GM18870 (cell line): ENCODE data around the gene GH2.

Source experiments
- ATAC-seq: cut with Tn5 transposase; IDR thresholded peaks from one replicate; pipeline ENCODE4 v1.9.1; 2021; ENCODE audit warnings: moderate library complexity; ENCODE audit not compliant: unreplicated experiment

Gene GH2

DNA sequence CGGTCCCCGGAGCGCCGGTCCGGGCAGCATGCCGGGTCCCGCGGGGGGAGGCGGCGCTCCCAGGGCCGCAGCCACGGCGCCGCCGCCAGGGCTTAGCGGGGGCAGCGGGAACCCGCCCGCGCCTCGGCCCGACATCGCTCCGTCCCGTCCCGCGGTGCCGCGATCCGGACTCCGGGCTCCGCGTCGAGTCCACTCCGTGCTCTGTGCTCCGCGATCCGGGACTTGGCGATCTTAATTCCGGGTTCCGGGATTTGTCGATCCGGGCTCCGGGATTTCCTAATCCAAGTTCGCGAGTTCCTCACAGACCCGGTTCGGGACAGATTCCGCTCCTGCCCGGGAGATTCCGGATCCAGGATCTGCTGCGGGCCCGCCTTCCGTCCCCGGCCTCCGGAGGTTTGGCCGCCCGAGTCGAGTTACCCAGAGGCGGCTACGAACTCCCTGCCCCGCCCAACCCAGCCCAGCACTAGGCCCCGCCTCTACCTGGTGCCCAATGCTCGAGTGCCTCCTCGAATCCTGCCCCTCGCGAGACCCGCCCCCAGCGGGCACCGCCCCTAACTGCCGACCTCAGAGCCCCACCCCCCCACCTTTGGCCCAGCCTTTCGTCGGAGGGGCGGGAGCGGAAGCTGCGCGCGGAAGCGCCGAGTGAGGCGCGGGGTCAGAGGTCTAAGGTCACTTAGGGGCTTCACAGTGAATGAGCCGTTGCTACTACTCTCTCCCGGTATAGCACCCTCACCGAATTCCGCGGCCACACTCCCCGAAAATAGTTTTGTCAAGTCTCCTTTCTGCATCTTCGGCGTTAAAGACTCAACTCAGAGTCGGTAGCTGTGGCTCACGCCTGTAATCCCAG lies 39.0 kb downstream of the GH2 start, which contains the start of gene SMARCD2:
Gene SMARCD2 (minus strand): TSS at position 146 of the 847 bp plus-strand sequence. CDS start 11 bp downstream, at position 135.
- ATAC-seq: peak; percentile 59

DNA sequence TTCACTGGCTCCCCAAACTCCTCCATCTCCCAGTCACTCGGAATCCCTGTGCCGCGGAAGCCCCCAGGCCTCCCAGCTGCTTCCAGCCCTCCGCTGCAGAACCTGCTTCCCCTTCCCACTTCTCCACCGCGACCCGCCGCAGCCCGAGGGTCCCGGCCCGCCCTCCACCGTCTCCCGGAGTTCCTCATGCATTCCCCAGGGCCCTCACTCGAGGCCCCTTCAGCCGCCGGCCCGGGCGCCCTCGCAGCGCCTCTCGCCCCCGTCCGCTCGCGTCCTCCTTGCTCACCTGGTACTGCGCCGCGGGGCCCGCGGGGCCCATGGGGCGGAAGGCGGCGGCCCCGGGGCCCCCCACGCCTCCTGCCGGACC lies 39.6 kb downstream of the GH2 start:
- peak; percentile 9 for ATAC-seq

DNA sequence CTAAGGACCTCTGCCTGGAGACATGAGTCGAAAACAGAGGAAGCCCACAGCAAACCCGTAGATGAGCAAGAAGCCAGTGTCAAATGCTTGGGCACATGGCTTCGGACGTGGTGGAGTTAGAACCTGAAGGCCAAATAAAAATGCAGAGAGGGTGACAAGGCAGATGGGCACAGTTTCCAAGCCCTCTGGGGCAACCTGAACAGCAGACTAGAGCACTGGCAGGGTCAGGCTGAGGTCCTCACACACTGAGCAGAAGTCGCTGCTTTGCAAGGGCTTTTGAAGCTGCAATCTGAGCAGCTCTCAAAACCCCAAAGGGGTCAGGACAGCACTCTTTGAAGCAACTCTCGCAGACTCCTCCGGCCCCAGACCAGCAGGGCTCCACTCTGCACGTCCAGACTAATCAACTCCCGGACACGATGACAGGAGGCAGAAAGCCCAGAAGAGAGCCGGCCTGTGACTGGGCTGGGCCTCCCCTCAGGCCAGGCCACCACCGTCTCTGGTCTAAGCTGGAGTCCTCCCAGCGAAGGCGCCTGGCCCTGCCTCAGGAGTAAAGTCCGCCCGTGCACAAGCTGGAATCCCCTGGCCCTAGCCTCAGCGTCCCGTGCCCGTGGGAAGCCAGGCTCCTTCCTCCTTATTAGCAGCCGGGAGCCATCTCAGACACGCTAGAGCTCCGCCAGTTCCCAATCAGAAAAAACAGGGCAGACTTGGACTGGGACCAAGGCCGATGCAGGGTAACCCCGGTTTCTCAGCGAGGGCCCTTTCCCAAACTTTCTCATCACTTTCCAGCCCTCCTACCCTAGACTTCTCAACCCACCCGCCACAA lies 40.2 kb downstream of the GH2 start:
- ATAC-seq: no peak

DNA sequence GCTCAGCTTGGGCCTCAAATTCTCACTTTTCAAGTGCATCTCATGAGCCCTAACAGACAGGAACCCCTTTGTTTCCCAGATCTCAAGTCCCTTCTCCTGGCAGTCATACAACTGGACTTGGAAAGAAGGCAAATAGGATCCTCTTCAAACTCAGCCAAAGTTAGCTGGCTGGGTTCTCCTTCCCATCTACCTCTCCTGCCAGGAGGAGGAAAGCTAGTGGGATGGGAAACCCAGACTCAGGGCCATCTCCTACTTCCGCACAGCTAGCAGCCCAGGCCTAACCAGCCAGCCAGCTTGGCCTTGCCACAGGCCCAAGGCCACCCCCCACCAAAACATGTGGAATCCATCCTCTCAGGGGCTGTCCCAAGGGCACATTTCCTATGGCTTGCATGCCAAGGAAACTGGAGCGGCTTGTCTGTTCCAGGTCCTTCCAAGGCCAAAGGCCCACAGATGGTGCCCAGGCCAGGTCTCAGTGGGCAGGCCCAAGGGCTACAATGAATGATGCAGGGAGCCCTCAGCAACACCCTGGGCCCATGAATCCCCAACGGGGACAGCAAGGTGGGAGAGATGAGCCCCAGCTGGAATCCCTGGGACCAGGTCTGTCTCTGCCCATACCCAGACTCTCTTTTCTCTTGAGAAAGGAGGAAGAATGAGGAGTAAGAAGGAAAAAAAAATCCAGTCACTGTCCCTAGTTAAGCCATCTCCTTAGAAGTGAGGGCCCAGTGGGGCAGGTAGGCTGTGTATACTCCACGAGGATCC lies 41.0 kb downstream of the GH2 start:
- no peak for ATAC-seq

DNA sequence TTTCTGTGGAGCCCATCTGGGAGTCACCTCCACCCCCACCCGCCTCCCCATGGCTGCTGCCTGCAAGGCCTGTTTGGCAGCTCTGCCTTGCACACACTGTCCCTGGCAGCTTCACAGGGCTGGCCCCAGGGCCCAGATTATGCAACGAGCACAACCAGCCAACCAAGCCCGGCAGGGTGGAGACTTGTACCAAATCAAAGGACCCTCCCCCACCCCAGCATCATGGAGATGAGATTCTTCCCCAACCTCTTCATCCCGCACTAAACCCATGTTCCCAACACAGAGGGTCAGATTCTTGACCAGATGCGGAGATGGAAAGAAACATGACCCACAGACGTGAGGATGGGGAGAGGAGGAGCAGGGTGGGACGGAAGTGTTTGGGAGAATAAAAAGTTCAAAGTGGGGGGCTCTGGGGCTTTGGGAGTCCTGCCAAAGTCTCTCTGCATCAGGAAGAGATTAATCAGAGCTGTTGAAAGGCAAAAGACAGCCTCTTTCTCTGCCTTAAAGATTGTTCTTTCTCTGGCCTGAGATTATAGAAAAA lies 43.0 kb downstream of the GH2 start:
- no peak for ATAC-seq

DNA sequence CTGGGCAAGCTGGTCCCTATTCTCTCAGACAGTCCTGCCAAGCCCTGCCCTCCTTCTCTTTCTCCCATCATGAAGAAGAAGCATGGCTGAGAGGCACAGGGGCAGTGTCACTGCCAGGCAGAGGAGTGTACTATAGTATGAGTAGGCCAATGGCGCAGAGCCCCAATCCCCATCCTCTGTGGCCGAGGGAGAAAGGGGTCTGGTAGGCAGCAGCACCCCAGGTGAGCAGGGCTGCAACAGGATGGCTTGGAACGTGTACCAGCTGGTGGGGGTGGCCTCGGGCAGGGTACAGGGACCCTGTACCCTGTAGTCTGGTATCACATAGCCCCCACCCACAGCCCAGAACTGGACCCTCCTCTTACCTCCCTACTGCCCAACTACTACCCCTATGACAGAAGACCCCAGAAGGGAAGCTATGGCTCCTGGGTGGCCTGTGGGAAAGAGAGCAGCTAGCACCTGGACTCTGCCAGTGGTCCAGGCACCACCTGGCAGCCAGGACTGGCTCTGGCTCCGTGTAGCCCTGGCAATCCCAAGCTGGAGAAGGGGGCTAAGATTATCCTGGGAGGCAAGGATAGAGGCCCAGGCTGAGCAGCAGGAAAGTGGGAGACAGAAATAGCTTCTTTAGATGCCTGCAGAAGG lies 43.7 kb downstream of the GH2 start:
- ATAC-seq: no peak

DNA sequence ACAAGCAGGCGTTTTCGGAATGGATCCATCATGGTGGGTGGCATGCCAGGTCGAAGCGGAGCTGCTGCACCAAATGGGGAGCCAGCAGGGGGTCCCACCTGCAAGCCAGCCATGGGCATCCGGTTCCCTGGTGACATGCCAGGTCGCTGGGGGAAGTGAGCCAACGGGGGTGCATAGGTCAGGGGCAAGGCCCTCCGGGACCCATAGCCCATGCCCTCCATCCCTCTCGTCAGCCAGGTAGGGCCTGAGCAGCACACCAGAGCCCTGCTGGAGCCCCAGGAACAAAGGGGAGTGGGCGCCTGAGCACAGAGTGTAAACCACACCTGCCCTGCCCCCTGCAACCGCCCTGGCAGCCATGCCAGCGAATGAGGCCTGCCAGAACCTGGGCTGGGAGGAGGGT lies 44.3 kb downstream of the GH2 start:
- no peak for ATAC-seq

DNA sequence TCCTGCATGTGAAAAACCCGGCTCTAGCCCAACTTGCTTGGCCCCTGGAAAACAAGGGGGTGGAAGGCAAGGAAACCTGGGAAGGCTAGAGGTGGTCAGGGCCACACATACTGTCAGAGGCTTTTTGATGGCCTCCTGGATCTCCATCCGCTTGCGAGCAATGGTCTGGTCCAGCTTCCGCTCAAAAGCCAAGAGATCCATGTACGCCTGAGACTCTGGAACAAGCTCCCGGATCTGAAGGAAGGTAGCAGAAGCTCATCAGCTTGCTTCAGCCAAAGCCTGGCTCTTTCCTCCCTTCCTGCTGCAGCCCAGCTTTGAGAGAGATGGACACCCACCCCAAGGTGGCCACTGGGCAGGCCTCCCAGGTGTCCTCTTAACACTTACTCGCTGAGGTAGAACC lies 44.9 kb downstream of the GH2 start:
- ATAC-seq: no peak

DNA sequence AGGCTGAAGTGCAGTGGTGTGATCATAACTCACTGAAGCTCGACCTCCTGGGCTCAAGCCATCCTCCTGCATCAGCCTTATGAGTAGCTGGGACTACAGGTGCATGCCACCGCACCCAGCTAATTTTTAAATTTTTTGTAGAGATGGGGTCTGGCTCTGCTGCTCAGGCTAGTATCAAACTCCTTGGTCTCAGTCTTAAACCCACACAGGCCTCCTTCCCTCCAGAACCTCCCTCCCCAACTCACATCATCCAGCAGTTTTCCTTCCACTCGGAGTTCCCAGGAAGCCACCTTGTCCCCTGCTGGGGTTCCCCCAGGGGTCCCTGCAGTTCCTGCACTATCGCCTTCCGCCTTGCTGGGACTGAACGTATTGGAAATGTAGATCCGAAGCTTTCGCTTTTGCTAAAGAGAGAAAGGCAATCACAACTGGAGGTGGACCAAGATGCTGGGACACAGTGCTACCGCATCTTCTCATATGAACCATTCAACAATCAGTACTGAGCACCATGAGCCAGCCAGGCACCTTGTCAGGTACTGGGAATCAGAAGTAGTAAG lies 46.5 kb downstream of the GH2 start:
- ATAC-seq: no peak

DNA sequence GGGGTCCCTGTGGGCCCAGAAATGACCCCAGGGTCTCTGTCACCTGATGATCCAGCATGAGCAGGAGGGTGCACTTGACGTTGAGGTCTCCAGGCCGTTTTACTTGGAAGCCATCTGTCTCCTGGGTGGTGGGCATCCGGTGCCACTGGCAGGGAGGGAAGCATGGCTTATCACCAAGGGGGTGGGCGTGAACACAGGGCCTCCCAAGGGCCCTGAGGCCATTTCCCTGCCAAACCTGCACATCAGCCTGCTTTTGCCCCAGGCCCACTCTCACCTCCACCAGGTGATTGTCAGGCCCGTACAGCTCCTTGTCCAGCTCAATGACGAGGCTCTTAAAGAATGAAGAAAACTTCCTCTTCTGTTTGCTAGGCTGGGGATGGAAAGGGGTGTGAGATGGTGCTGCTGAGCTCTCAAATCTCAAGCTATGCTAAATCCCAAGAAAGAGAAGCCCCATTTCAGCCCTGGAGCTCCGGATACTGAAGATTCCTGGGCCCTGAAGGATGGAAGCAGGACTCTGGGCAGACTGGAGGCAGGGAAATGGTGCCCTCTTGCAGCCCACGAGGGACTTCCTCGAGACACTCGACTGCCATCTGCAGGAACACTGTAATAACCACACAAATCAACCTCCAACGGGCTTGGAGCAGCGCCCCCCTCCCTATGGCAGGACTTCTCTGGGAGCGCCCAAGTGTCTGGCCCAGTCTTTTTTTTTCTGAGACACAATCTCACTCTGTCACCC lies 47.1 kb downstream of the GH2 start:
- no peak for ATAC-seq

DNA sequence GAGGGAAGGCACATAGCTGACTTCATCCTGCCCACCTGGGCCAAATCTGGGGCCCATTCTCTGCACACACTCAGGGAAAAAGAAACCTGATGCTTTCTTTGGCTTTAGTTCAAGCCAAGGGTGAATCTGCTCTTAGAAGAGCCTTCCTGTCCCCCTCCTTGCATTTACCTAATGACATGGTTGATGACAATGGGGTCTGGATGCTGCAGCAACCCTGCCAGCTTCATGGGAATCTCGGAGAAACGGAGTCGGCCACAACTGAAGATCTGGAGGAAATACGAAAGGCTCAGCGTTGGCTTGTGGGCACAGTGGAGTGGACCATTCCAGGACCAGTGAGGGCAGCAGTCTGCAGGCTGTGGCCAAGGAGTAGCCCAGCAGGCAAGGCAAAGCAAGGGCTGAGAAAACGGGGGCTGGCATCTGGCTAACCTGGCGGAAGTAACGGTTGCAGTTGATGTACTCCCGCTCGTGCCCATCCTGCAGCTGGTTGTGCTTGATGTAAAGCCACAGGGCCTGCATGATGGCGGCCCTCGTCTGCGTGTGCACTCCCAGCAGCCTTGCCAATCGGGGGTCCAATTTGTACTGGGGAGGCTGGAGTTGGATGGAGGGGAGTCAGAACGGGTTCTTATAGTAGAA lies 47.9 kb downstream of the GH2 start:
- ATAC-seq: no peak

DNA sequence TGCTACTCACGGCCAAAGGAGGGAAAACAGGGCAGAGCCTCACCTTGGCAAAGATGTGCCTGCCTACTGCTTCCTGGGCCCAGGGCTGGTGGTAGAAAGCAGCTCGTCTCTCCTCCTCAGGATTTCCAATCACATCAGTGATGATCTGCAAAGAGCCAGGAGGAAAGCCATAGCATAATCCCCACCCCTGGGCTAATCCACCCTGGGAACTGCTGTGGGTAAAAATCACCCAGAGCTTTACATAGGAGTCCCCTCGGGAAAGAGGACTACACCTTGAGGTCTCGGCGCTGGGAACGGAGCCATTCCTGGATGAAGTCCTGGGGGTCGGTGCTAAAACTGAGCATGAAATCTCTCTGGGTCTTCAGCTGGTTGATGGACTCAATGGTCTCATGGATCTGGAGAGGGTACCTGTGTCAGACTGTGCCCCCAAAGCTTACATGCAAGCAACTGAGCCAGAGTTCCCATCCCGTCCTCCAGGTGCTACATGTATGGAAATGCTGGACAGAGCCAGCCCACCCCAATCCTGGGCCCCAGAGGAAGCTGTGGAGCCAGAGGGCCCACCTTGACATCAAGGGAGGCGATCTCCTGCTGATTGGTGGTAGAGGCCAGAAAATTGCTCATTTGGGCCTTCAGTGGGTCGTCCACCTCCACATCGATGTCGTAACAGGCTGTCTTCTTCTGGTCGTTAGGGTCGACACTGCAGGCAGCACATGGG lies 48.6 kb downstream of the GH2 start:
- ATAC-seq: no peak

DNA sequence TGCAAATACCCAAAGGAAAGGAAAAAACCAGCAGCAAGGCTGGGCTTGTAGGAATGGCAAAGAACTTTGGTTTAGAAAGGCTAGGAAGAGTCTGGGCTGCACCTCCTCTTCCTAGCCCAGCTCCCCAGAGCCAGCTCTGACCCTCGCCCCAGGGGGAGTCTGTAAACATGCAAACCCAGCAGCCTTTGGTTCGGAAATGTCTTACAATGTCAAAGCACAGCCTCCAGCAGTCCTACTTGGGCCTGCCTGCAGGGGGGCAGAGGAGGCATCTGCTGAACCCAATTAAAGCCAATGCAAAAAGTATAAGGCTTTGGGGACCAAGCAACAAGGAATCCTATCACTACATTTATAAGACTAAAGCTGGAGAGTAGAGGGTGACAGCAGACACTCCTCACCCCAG lies 49.3 kb downstream of the GH2 start:
- no peak for ATAC-seq

DNA sequence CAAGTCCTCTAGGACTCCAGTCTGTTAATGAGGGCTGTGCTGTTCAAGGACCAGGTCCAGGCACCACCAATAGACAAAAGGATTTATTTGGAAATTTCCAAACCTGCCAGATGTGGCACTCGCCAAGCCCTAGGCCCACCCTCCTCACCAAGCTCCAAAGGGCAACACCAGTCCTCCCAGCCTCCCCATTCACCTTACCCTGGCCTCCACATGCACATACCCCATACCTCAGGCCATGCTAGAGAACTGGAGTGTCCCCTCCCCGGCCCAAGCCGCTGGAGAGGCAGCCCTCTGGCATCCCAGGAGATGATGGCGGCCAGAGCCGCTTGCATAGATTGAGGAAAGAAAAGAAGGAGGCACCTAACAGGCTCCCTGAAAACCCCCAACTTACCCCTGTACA lies 49.7 kb downstream of the GH2 start:
- no peak for ATAC-seq

DNA sequence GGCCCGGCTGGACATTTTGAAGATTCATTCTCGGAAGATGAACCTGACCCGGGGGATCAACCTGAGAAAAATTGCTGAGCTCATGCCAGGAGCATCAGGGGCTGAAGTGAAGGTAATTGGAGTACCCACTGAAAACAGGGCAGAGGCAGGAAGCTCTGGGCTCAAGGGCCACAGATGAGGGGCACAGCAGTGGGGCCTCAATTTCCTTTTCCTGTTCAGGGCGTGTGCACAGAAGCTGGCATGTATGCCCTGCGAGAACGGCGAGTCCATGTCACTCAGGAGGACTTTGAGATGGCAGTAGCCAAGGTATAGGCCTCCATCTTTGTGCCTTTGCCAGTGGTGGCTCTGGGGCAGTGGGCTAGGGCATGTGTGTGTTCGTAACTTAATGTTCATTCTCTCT lies 50.2 kb downstream of the GH2 start:
- ATAC-seq: no peak

DNA sequence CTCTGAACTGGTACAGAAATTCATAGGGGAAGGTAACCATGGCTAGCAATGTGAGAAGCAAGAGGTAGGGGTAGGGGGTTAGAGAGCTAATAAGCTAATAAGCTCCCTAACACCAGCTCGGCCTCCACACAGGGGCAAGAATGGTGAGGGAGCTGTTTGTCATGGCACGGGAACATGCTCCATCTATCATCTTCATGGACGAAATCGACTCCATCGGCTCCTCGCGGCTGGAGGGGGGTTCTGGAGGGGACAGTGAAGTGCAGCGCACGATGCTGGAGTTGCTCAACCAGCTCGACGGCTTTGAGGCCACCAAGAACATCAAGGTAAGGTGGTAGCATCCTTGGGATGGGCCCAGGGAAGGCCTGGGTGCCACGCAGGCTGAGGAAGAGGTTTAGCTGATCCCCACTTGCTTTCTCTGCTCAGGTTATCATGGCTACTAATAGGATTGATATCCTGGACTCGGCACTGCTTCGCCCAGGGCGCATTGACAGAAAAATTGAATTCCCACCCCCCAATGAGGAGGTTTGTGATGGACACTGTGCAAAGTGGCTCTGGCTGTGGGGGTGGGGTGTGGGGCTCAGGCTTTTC lies 50.7 kb downstream of the GH2 start:
- ATAC-seq: no peak

DNA sequence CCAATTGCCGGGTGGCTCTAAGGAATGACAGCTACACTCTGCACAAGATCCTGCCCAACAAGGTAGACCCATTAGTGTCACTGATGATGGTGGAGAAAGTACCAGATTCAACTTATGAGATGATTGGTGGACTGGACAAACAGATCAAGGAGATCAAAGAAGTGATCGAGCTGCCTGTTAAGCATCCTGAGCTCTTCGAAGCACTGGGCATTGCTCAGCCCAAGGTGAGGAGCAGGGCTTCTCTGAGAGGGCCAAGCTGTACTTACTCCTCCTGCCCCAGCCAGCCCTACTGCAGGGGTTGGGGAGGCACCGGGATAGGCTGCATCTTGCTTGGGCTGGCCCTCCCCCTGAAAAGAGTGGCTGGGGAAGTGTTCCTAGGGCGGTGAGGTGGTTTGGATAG lies 51.5 kb downstream of the GH2 start:
- no peak for ATAC-seq
